Activated CD4-positive, alpha-beta T cell treated with anti-CD3 and anti-CD28 coated beads, Interleukin-2, amount 10 ng/mL, durations not matched to agents 24 days and 14 days (primary cell): Measurements from ENCODE around the gene CCDC88C. TPM values are rescaled to one million over a fixed set of nuclear protein-coding genes. Genes with fewer than 3 reads are reported as not detected.
A peak's percentile ranks its signal among the peaks of the same experiment; 100 is the strongest.

Experiments
- DNase-seq: peaks from one replicate; pipeline ENCODE4 v3.0.0; 2022
- H3K27ac Mint-ChIP-seq: one replicate; pipeline ENCODE4 v1.8.0; 2022; ENCODE audit warnings: mild to moderate bottlenecking, mixed read lengths
- H3K27me3 Mint-ChIP-seq: one replicate; pipeline ENCODE4 v1.8.0; 2022; ENCODE audit warnings: mixed read lengths
- H3K36me3 Mint-ChIP-seq: one replicate; pipeline ENCODE4 v1.8.0; 2022; ENCODE audit warnings: low read depth, mild to moderate bottlenecking, mixed read lengths
- H3K4me1 Mint-ChIP-seq: one replicate; pipeline ENCODE4 v1.8.0; 2021; ENCODE audit warnings: mixed read lengths
- H3K4me3 Mint-ChIP-seq: one replicate; pipeline ENCODE4 v1.8.0; 2022; ENCODE audit warnings: mild to moderate bottlenecking, moderate library complexity, mixed read lengths
- H3K9me3 Mint-ChIP-seq: one replicate; pipeline ENCODE4 v1.8.0; 2021; ENCODE audit warnings: mixed read lengths
- intact Hi-C: fragments of 100-400 bp; cut with micrococcal nuclease; formaldehyde crosslinking; loops from one replicate; pipeline ENCODE4 v1.15.1; 2023
- total RNA-seq: library from RNA; stranded (reverse); gene quantifications from 2 replicates; pipeline ENCODE4 v1.2.3, GENCODE V29; 2022

Gene CCDC88C
- total RNA-seq, 1 donor from 2014 or later, result 89.9 TPM

- Mint-ChIP-seq H3K9me3 (no peaks in the 10 kb centered on the region), H3K27ac (peak overlapping the region; percentile 23), H3K4me3 (peak overlapping the region; percentile 75), H3K4me1 (peaks cover 49% of the 10 kb centered on the region), H3K36me3 (peaks cover 20% of the 10 kb centered on the region), H3K27me3 (no peaks in the 10 kb centered on the region)
- peak; percentile 83 for DNase-seq
- intact Hi-C loops, result no loop called here
Measured at GRCh38 chr14:91264151-91265150, 153.2 kb downstream of the CCDC88C start.

DNA sequence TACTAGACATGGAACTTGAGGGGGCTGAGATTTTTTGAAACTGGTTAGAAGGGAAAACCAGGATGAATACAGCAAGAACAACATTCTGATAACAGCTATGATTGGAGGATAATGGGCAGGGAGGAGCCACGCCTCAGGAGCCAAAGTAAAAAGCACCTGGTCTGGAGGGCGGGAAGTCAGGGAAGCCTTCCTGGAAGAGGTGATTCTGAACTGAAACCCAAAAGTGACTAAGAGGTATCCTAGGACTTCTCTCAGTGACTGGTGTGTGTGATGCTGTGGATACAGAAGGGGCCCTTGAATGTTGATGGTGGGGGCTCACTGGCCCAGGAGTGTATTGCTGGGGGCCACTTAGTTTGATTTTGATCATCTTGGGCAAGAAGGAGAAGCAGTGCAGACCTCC, 154.3 kb downstream of the CCDC88C start:
- Mint-ChIP-seq H3K27ac (peak overlapping the region; percentile 35), H3K36me3 (peaks cover 12% of the 10 kb centered on the region), H3K27me3 (no peaks in the 10 kb centered on the region), H3K4me3 (peak overlapping the region; percentile 75), H3K9me3 (no peaks in the 10 kb centered on the region), H3K4me1 (peaks cover 47% of the 10 kb centered on the region)
- no peak for DNase-seq
- intact Hi-C loops, result loop anchor here (2.0 kb wide), 1 partner anchor 87 kb away; no protein-coding TSS in a partner anchor

- H3K9me3 Mint-ChIP-seq, result no peaks in the 10 kb centered on the region
- intact Hi-C loops, result loop anchor here (1.0 to 2.0 kb wide), 3 partner anchors 15 to 85 kb away; no protein-coding TSS in a partner anchor
- no peak for DNase-seq
Measured at GRCh38 chr14:91261986-91262549, 155.6 kb downstream of the CCDC88C start.

DNA sequence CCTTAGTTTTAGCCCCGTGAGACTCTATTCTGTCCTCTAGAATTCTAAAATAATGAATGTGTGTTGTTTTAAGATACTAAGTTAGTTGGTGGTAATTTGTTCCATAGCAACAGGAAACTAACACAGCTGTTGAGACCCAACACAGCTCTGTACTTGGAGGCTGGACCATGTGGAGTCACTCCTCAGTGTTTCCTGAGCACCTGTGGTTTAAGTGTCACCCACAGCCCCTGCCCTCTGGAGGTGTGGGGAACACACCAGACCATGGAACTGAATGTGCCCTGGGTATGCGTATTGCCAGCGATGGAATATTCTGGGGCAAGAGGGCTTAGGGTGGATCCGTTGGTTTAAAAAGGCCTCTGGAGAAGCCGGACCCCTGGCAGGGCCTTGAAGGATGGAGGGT, 156.5 kb downstream of the CCDC88C start:
- no peaks in the 10 kb centered on the region for H3K9me3 Mint-ChIP-seq
- H3K27ac Mint-ChIP-seq, result peak overlapping the region; percentile 85
- H3K4me1 Mint-ChIP-seq, result peaks cover 60% of the 10 kb centered on the region
- no peak overlapping the region for H3K4me3 Mint-ChIP-seq
- H3K27me3 Mint-ChIP-seq, result no peaks in the 10 kb centered on the region
- DNase-seq, result peak; percentile 87
- H3K36me3 Mint-ChIP-seq, result peaks cover 3% of the 10 kb centered on the region
- intact Hi-C loops, result loop anchor here (1.0 kb wide), 2 partner anchors 14 to 33 kb away; no protein-coding TSS in a partner anchor

More at GRCh38 chr14:91261986-91262549, 155.6 kb downstream of the CCDC88C start:
- no peak overlapping the region for H3K4me3 Mint-ChIP-seq
- H3K27me3 Mint-ChIP-seq, result no peaks in the 10 kb centered on the region
- H3K4me1 Mint-ChIP-seq, result peaks cover 55% of the 10 kb centered on the region
- H3K27ac Mint-ChIP-seq, result no peak overlapping the region
- H3K36me3 Mint-ChIP-seq, result peaks cover 3% of the 10 kb centered on the region

DNA sequence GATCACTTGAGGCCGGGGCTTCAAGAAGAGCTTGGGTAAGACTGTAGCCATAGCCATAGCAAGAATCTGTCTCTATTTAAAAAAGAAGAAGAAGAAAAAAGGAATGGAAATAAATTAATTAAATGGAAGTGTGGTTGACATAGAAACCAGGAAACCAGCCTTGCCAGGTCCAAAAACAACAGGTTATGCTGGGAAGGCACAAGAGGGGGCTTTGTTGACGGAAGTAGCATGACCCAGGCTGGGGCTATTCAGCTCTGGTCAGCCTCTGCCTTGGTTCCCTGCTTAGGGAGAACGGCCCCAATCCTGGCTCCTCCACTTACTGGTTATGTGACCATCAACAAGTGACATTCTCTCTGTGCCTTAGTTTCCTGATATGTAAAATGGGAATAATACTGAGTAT, 158.7 kb downstream of the CCDC88C start:
- H3K4me3 Mint-ChIP-seq, result no peak overlapping the region
- peaks cover 60% of the 10 kb centered on the region for H3K4me1 Mint-ChIP-seq
- peaks cover 3% of the 10 kb centered on the region for H3K36me3 Mint-ChIP-seq
- no peaks in the 10 kb centered on the region for H3K27me3 Mint-ChIP-seq
- H3K9me3 Mint-ChIP-seq, result no peaks in the 10 kb centered on the region
- no peak for DNase-seq
- intact Hi-C loops, result no loop called here
- H3K27ac Mint-ChIP-seq, result peak overlapping the region; percentile 60

- Mint-ChIP-seq H3K9me3 (no peaks in the 10 kb centered on the region), H3K4me3 (no peak overlapping the region), H3K4me1 (peaks cover 53% of the 10 kb centered on the region), H3K27ac (peak overlapping the region; percentile 46), H3K36me3 (peaks cover 3% of the 10 kb centered on the region), H3K27me3 (no peaks in the 10 kb centered on the region)
- intact Hi-C loops, result no loop called here
- no peak for DNase-seq
Measured at GRCh38 chr14:91258011-91258618, 159.5 kb downstream of the CCDC88C start.

GRCh38 chr14:91257328-91258010, 160.2 kb downstream of the CCDC88C start:
- Mint-ChIP-seq H3K27ac (peak overlapping the region; percentile 67), H3K4me1 (peaks cover 55% of the 10 kb centered on the region)
- DNase-seq, result no peak

GRCh38 chr14:91256661-91257060, 161.0 kb downstream of the CCDC88C start:
- Mint-ChIP-seq H3K27ac (no peak overlapping the region), H3K36me3 (peaks cover 7% of the 10 kb centered on the region), H3K4me3 (no peak overlapping the region), H3K9me3 (no peaks in the 10 kb centered on the region), H3K27me3 (no peaks in the 10 kb centered on the region), H3K4me1 (peaks cover 59% of the 10 kb centered on the region)
- DNase-seq, result no peak
- intact Hi-C loops, result no loop called here

More at GRCh38 chr14:91257328-91258010, 160.2 kb downstream of the CCDC88C start:
- intact Hi-C loops, result no loop called here
- Mint-ChIP-seq H3K9me3 (no peaks in the 10 kb centered on the region), H3K4me3 (no peak overlapping the region), H3K27me3 (no peaks in the 10 kb centered on the region), H3K36me3 (peaks cover 5% of the 10 kb centered on the region)

GRCh38 chr14:91255026-91255695, 162.5 kb downstream of the CCDC88C start:
- Mint-ChIP-seq H3K4me1 (peaks cover 59% of the 10 kb centered on the region), H3K4me3 (peak overlapping the region; percentile 74)

GRCh38 chr14:91254461-91254860, 163.2 kb downstream of the CCDC88C start:
- peaks cover 16% of the 10 kb centered on the region for H3K36me3 Mint-ChIP-seq
- H3K9me3 Mint-ChIP-seq, result no peaks in the 10 kb centered on the region
- no peaks in the 10 kb centered on the region for H3K27me3 Mint-ChIP-seq
- peak; percentile 82 for DNase-seq
- peaks cover 60% of the 10 kb centered on the region for H3K4me1 Mint-ChIP-seq
- H3K27ac Mint-ChIP-seq, result peak overlapping the region; percentile 84
- intact Hi-C loops, result no loop called here
- H3K4me3 Mint-ChIP-seq, result peak overlapping the region; percentile 74

More at GRCh38 chr14:91255026-91255695, 162.5 kb downstream of the CCDC88C start:
- H3K27ac Mint-ChIP-seq, result peak overlapping the region; percentile 84
- intact Hi-C loops, result no loop called here
- no peaks in the 10 kb centered on the region for H3K9me3 Mint-ChIP-seq
- DNase-seq, result no peak
- no peaks in the 10 kb centered on the region for H3K27me3 Mint-ChIP-seq
- peaks cover 16% of the 10 kb centered on the region for H3K36me3 Mint-ChIP-seq

GRCh38 chr14:91253795-91254323, 163.8 kb downstream of the CCDC88C start:
- peak overlapping the region; percentile 84 for H3K27ac Mint-ChIP-seq
- peak overlapping the region; percentile 74 for H3K4me3 Mint-ChIP-seq
- H3K27me3 Mint-ChIP-seq, result no peaks in the 10 kb centered on the region
- H3K9me3 Mint-ChIP-seq, result no peaks in the 10 kb centered on the region
- peaks cover 17% of the 10 kb centered on the region for H3K36me3 Mint-ChIP-seq
- H3K4me1 Mint-ChIP-seq, result peaks cover 62% of the 10 kb centered on the region
- peak; percentile 70 for DNase-seq
- intact Hi-C loops, result no loop called here

DNA sequence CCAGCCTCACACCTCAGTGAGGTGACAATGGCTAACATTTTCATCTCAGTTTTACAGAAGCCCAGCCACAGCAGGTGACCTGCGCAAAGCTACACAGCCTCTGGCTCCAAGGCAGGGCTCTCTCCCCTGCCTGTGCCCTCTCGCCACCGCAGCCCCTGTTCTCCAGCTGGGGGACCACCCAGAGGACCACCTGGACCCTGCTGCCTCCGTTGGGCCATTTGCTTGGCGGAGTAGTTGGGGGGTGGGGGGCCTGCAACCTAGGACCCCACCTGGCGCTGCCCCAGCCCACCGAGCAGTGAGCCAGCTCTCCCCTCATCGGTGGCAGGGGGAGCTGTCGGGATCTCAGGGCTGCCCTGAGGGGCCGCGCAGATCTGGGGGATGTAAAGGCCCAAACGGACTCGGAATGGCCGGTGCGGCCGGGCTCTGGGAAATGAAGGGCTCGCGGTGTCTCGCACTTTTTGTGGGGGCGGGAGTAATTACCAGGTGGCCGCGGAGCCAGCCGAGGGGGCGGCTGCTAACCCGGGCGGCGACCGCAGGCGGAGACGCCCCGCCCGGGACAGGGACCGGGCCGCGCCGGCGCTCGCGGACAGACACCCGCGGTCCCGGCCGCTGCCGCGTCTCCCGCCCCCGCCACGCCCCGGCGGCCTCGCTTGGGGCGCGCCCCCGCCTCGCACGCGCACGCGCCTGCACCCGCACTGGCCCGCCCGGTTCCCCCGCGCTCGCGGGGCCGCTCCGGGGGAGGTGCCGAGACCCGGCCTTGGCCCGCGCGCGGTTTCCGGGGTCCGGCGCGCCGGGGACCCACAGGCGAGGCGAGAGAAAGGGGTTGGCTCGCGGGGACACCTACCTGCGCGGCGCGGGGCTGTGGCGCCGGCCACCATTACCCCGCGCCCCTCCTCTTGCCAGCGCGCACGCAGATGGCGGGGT, 164.5 kb downstream of the CCDC88C start:
- H3K27ac Mint-ChIP-seq, result peak overlapping the region; percentile 62
- H3K4me3 Mint-ChIP-seq, result peak overlapping the region; percentile 49
- no peaks in the 10 kb centered on the region for H3K27me3 Mint-ChIP-seq
- no peaks in the 10 kb centered on the region for H3K9me3 Mint-ChIP-seq
- peaks cover 65% of the 10 kb centered on the region for H3K4me1 Mint-ChIP-seq
- peak; percentile 90 for DNase-seq
- peaks cover 17% of the 10 kb centered on the region for H3K36me3 Mint-ChIP-seq
- intact Hi-C loops, result loop anchor here (1.0 kb wide), 1 partner anchor 10 kb away; no protein-coding TSS in a partner anchor
